GM21526 (cell line): ENCODE data around the gene WDR90.

Experiments used
- ATAC-seq: cut with Tn5 transposase; IDR thresholded peaks from one replicate; pipeline ENCODE4 v1.9.1; 2021; ENCODE audit warnings: moderate library complexity; ENCODE audit not compliant: unreplicated experiment, low FRiP score

WDR90 gene

DNA sequence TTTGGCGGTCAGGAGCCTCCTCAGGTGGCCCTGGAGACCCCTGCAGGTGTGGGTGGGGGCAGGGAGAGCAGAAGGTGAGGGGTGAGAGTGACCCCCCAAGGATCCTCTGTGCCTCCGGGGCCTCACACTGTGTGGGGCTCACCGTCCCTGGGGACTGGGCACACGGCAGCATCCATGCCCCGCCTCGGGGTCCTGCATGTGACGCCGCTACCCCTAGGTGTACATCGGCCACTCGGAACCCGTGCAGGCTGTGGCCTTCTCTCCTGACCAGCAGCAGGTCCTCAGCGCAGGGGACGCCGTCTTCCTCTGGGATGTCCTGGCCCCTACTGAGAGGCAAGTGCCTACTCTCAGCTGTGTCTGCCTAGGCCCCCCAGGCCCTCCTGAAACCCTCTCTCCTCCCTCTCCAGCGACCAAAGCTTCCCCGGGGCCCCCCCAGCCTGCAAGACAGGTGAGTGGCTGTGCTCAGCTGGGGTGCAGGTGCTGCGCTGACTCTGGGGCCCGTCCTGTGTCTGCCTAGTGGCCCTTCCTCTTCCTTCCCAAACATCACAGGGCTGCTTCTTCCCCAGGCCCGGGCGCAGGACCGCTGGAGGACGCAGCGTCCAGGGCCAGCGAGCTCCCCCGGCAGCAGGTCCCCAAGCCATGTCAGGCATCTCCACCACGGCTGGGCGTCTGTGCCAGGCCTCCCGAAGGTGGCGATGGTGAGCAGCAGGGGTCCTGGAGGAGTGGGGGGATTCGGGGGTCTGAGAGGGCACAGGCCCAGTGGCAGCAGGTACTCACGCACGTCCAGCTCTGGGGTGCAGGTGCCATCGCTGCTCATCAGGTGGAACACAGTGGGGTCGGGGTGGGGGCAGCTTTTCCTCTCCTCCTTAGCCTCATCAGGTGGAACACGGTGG lies 9.8 kb downstream of the WDR90 start:
- ATAC-seq = no peak

DNA sequence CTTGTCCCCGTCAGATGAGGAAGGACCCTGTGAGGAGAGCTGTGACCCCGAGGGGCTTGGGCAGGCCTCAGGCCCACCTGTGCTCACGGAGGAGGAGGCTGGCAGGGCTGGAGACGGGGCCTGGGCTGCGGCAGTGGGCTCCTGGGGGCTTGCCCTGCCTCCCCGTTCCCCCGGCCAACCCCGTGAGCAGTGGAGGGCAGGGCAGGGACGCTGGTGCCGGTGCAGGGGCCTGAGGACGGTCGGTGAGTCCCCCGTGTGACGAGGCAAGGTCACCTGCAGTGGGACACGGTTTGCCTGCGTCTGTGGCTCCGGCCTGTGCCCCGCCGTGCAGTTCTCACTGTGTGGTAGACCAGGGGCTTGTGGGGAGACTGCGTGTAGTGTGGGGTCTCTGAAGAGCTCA lies 10.5 kb downstream of the WDR90 start:
- ATAC-seq = no peak

DNA sequence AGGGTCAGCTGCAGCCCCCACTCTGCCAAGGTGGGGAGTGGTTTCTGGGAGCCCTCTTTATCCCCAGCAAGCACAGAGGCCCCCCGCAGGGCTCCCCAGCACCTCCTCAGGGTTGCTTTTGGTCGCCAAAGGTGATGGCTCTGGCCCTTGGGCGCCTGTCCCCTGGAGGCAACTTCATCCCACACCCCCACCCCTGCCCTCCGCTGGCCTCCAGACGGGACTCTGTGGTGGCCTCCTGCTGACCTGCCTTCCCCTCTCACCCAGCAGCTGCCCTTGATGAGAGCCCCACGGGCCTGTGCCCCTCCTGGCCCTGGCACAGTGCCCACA lies 10.9 kb downstream of the WDR90 start:
- ATAC-seq = no peak

DNA sequence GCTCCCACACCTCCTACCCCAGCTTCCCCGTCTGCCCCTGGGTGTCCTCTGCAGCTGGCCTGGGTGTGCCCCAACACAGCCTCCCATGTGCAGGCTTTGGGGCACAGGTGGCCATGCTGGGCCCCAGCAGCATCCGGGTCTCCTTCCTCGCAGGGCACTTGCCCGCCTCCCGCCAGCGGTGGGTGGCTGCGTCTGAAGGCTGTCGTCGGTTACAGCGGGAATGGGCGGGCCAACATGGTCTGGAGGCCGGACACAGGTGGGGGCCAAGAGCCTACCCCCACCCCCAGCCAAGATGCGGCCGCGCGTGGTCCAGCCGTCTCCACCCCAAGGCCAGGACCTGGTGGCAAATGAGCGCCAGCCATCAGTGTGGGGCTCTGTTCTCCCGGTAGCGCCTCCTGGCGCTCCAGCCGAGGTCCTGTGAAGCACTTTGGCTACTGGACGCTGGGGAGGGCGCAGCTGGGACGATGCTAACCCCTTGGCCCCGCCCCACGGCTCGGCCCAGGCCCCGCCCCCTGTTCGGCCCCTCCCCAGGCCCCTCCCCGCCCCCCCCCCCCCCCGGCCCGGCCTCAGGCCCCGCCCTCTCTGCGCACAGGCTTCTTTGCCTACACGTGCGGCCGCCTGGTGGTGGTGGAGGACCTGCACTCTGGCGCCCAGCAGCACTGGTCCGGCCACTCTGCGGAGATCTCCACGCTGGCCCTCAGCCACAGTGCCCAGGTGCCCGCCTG lies 11.5 kb downstream of the WDR90 start:
- peak; percentile 32 for ATAC-seq

DNA sequence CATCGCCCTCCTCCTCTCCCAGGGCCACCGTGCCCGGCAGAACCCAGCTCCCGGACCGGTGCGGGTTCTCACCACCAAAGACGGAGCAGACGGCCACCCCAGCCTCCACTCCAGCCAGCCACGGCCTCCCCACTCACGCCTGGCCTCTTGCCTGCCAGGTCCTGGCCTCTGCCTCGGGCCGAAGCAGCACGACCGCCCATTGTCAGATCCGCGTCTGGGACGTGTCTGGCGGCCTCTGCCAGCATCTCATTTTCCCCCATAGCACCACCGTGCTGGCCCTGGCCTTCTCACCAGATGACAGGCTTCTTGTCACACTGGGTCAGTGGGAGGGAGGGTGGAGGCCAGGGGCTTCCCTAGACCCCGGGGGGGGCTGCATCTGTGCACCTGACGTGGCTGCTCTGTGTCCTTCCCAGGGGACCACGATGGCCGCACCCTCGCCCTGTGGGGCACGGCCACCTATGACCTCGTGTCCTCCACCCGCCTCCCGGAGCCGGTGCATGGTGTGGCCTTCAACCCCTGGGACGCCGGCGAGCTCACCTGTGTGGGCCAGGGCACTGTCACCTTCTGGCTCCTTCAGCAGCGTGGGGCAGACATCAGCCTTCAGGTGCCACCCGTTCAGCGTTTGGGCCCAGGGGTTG lies 12.1 kb downstream of the WDR90 start:
- ATAC-seq = no peak

DNA sequence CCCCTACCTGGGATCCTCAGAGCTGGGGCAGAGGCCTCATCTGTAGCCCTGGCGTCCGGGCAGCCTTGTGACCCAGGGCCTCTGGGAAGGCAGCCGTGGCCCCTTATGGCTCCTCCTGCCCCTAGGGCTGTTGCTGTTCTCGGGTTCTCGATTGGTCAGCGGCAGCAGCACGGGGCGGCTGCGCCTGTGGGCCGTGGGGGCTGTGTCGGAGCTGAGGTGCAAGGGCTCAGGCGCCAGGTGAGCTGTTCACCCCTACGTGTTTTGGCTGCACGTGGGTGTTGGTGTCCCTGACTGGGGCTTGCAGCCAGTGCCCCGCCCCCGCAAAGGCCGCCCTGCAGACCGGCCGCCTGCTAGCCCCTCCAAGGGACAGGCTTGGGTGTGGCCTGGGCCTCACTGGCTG lies 12.9 kb downstream of the WDR90 start:
- no peak for ATAC-seq

DNA sequence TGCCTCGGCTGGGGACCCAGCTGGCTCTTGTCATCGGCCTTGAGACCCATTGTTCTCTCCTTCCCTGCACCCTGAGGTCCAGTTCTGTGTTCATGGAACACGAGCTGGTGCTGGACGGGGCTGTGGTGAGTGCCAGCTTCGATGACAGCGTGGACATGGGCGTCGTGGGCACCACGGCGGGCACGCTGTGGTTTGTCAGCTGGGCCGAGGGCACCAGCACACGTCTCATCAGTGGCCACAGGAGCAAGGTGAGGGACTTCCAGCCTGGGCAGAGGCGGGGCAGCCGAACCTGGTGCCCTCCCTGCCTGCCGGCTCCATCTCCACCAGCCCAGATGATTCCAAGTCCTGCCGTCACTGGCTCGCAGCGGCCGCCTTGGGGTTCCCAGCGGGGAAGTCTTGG lies 13.4 kb downstream of the WDR90 start:
- no peak for ATAC-seq

DNA sequence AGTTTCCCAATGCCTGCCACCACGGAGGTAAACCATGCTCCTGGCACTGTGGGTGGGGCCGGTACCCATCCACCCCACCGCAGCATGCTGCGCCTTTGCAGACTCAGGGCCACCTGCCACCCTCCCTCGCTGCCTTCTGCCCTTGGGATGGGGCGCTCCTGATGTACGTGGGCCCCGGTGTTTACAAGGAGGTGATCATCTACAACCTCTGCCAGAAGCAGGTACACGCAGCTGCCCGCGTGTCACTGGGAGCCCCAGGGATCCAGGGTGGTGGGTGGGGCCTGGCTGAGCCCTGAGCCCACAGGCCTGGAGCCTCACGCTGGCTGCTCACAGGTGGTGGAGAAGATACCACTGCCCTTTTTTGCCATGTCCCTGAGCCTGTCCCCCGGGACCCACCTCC lies 17.4 kb downstream of the WDR90 start:
- no peak for ATAC-seq

DNA sequence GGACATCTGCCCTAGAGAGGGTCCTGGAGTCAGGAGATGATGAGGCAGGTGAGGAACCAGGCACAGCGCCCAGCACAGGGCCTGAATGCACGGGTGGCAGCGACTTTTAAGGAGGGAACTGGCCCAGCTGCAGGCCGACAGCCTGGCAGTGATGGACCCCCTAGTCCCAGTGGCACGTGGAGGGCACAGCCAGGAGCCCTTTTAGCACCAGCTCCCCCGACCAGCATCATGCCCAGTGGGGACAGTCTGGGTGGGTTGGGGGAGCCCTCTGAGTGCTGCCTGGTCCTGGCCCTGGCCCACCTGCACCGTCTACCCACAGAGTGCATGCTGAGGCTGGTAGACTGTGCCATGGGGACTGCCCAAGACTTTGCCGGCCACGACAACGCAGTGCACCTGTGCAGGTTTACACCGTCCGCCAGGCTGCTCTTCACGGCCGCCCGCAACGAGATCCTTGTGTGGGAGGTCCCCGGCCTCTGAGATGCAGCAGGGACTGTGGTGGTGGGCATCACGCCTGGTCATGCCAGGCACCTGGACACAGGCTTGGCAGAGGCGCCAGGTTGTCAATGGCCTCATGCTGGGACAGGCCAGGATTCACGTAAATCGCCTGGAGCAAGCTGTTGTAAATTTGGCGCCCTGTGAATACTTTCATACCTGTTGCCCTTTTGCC lies 18.1 kb downstream of the WDR90 start:
- ATAC-seq = no peak

DNA sequence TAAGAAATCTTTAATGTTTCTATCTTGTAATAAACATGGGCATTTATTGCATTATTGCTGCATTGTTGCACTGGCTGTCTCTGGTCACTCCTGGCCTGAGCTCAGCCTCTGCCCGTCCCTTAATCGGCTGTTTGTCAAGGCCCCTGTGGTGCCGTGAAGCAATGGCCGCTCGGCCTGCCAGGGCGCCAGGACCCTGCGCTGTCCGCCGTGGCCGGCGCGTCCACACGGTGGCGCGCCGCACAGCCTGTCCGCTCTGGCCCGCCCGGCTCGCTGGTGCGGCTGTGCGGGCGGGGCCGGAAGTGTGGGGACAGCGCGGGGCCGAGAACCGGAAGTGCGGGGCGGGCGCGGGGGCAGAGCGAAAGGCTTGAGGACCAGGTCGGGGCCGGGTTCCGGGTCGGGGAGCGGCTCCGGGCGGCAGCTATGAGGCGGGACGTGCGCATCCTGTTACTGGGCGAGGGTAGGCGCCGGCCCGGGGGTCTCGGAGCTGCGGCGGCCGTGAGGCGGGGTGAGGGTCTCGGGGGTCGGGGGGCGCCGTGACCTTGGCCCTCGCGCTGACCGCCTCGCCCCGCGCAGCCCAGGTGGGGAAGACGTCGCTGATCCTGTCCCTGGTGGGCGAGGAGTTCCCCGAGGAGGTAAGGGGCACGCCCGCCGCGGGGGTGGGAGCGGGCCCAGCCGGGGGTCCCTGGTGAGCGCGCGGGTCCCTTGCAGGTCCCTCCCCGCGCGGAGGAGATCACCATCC lies 18.8 kb downstream of the WDR90 start, which contains the start of gene RHOT2:
RHOT2 (plus strand) TSS at position 353 of the 739 bp plus-strand sequence; CDS start at position 421, 68 bp downstream.
- peak; percentile 62 for ATAC-seq

DNA sequence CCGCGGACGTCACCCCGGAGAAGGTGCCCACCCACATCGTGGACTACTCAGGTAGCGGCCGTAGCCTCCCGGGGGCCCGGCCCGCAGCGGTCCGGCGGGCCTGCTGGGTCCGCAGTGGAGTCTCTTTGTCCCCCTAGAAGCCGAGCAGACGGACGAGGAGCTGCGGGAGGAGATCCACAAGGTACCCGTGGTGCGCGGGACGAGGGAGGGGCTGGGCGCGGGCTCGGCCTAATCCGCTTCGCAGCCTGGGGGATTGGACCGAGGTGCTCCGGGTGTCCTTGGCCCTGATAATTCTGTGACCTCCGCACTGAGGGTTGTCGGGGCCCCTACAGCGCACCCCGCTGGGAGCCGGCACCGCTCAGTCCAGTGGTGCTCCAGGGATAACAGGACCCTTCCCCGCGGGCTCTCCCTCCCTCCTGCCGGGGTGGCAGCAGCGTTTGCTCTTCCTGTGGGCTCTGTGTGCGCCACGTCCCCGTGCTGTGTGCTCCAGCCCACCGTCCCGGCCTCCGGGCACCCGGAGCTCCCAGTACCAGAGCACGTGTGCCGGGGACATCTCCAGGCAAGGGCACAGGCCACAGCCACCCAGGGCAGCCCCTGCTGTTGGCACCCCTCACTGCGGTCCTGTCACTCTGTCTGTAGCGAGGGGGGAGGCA lies 19.5 kb downstream of the WDR90 start:
- no peak for ATAC-seq

DNA sequence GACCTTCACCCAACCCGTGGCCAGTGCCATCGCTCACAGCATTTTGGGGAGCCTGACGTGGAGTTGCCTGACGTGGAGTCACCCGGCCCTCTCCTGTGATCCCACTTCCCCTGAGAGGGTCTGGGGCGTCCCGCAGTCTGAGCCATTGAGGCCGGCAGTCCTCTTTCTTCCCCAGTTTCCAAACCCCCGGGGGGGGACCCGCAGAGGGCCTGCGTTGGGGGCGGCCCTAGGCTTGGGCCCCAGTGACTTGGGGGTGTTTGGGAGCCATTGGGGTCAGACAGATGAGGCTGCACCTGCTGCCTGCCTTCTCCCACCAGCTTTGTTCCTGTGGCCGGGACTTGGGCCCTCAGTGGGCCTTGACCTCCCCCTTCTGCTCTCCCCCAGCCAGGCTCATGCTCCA lies 20.5 kb downstream of the WDR90 start:
- ATAC-seq = no peak

DNA sequence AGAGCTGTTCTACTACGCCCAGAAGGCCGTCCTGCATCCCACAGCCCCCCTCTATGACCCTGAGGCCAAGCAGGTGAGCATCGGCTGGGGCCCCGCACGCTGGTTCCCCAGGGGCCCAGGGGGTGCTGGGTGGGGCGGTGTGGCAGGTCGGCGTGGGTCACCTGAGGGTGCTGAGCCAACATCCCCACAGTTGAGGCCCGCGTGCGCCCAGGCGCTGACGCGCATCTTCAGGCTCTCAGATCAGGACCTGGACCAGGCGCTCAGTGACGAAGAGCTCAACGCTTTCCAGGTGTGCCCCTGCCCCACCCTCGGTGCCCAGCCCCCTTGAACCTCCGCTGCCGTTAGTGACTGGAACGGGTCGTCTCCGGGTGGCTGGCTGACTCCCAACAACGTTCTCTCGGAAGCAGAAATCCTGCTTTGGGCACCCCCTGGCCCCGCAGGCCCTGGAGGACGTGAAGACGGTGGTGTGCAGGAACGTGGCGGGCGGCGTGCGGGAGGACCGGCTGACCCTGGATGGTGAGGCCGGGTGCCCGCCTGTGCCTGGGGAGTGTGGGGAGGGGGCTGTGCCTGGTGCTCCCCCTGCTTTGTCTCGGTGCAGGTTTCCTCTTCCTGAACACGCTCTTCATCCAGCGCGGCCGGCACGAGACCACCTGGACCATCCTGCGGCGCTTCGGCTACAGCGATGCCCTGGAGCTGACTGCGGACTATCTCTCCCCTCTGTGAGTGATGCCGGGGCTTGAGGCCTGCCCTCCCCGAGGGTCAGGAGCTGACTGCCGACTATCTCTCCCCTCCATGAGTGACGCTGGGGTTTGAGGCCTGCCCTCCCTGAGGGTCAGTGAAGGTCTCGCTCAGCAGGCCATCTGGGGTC lies 21.6 kb downstream of the WDR90 start:
- no peak for ATAC-seq

DNA sequence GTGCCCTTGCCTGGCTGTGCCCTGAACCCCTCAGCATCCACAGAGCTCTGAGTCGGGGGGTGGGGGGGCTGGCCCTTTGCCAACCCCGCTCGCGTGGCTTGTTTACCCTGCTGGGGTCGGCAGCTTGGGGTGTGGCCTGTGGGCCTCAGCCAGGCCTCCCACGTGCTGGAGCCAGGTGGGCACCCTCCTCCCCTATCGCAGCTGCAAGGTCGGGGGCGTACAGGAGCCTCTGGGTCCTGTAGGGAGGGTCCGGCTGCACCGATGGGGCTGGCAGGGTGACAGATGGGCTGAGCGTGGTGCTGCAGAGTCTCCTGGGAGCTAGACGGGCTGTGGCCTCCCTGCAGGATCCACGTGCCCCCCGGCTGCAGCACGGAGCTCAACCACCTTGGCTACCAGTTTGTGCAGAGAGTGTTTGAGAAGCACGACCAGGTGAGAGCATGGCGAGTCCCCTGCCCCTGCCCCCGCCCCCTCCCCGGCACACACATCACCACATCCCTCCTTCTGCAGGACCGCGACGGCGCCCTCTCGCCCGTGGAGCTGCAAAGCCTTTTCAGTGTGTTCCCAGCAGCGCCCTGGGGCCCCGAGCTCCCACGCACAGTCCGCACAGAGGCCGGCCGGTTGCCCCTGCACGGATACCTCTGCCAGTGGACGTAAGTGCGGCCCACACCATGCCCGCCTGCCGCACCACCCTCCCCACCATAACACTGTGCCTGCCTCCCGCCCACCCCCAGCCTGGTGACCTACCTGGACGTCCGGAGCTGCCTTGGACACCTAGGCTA lies 22.4 kb downstream of the WDR90 start:
- ATAC-seq = no peak

DNA sequence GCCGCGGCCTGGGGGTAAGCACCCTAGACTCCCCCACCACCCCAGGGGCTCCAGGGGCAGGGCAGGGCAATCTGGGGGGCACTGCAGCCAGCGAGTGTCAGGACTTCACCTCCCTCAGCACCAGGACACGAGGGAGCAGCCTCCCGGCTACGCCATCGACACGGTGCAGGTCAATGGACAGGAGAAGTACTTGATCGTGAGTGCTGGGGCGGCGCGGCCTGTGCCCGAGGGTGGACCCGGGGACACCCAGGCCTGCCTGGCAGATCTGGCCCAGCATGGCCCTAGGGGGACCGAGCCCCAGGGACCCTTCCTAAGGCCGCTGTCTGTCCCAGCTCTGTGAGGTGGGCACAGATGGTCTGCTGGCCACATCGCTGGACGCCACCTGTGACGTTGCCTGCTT lies 23.2 kb downstream of the WDR90 start:
- ATAC-seq = no peak

DNA sequence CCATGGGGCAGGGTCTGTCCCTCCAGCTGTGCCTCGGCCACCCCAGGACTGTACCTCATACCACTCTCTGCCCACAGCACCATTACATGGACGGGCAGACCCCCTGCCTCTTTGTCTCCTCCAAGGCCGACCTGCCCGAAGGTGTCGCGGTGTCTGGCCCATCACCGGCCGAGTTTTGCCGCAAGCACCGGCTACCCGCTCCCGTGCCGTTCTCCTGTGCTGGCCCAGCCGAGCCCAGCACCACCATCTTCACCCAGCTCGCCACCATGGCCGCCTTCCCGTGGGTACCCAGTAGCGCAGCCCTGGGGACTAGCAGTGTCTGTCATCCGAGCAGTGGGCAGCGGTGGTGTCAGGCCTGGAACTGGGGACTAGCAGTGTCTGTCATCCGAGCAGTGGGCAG lies 23.7 kb downstream of the WDR90 start:
- ATAC-seq = no peak

DNA sequence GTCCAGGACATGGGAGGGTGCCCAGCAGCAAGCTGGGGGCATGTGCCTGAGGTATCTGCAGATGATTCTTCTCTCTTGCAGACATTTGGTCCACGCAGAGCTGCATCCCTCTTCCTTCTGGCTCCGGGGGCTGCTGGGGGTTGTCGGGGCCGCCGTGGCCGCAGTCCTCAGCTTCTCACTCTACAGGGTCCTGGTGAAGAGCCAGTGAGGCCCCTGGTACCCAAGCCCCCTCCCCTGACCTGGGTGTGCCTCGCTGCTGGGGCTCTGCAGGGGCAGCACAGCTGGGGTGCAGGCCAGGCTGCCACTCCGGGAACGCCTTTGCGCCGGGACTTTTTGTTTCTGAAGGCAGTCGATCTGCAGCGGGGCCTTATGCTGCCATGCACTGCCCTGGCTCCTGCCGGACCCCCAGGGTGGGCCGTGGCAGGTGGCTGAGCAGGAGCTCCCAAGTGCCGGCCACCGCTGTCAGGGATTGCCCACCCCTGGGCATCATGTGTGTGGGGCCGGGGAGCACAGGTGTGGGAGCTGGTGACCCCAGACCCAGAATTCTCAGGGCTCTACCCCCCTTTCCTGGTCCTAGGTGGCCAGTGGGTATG lies 24.3 kb downstream of the WDR90 start:
- ATAC-seq = no peak
